Measurements from ENCODE around the gene TIPARP.

The TIPARP gene

DNA sequence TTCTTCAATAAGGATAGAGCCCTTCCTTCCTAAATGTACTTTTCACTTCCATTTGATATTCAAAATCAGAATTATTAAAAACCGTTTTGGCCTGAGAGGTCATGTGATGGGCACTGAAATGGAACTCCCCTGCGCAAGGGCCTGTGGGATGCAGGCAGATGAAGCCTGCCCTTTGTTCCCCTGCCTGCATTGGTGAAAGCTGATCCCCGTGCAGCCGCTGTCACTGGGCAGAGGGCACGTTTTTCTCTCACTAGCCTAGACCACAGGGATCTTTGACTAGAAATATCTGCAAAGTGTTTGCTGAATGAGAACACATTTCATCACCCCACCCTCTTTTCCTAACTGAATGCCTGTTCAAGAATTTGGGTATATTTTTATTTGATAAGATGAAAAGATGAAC is 74.9 kb downstream of the TIPARP start:
- Histone ChIP-seq H3K36me3 (replicated peaks) (no peaks in the 10 kb centered on the region), H3K4me3 (ENCODE audit: low read depth, low read length) (no peak overlapping the region), H3K27ac (peak overlapping the region; percentile 88), H3K27me3 (replicated peaks) (no peaks in the 10 kb centered on the region)
- DNase-seq: peak; percentile 54
- TF ChIP-seq, protein P1, sequence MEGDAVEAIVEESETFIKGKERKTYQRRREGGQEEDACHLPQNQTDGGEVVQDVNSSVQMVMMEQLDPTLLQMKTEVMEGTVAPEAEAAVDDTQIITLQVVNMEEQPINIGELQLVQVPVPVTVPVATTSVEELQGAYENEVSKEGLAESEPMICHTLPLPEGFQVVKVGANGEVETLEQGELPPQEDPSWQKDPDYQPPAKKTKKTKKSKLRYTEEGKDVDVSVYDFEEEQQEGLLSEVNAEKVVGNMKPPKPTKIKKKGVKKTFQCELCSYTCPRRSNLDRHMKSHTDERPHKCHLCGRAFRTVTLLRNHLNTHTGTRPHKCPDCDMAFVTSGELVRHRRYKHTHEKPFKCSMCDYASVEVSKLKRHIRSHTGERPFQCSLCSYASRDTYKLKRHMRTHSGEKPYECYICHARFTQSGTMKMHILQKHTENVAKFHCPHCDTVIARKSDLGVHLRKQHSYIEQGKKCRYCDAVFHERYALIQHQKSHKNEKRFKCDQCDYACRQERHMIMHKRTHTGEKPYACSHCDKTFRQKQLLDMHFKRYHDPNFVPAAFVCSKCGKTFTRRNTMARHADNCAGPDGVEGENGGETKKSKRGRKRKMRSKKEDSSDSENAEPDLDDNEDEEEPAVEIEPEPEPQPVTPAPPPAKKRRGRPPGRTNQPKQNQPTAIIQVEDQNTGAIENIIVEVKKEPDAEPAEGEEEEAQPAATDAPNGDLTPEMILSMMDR (IDR thresholded peaks at IDR 0.05; ENCODE audit: low read depth, low read length, missing control alignments): no peak
- in situ Hi-C loops (cut with HindIII; ENCODE audit: low pct_ligation_motif_present, low sequenced_read_pairs): no loop called here

DNA sequence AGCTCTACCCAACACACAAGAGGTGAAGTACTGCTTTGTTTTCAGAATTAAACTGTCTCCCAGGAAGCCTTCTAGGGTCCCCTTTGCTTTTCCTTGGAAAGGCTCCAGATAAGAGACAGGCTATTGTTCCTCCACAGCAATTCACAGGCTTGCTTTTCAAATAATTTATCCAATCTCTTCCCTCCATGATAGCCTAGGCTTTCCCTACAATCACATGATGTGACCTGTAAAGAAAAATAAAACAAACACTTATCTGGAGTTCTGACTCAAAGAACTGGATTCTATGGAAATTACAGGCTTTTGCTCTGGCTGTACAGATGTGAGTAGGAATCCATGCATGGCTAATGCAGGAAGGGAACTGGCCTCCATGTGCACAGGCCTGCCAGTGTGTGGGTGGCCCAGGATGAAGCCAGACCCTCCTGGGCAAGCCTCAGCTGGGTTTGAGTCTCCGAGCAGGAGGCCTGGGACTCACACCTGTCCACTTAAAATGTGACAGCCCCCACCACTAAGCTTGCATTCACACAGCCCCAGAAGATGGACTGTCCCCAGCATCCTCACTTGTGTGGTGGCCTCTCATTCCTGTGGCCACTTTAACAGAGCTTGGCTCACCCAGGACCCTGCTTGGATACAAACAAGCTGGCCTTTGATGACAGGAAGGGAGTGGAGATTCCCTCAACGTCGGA is 75.9 kb downstream of the TIPARP start:
- TF ChIP-seq, protein P1 (IDR thresholded peaks at IDR 0.05; ENCODE audit: low read depth, low read length, missing control alignments): no peak
- H3K27ac ChIP-seq: peak overlapping the region; percentile 88
- no peak overlapping the region for H3K4me3 ChIP-seq (ENCODE audit: low read depth, low read length)
- no peaks in the 10 kb centered on the region for H3K27me3 ChIP-seq (replicated peaks)
- H3K36me3 ChIP-seq (replicated peaks): no peaks in the 10 kb centered on the region
- DNase-seq: peak; percentile 25
- in situ Hi-C loops (cut with HindIII; ENCODE audit: low pct_ligation_motif_present, low sequenced_read_pairs): no loop called here

DNA sequence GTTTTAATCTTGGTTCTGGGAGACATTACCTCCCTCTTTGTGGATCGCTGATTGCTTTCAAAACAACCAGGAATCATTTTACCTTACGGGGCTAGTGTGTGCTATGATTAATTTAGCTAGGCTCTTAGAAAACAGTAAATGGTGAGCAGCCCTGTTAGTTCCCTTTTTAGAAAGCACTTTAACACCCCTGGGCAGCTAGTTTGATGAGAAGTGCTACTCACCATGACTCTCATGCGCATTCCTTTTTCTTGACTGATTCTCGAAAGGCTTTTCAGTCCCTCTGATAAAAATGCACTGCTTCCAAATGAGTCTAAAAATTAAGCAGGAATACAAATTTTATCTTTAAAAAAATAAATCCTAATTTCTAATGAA is 76.5 kb downstream of the TIPARP start:
- Histone ChIP-seq H3K36me3 (replicated peaks) (no peaks in the 10 kb centered on the region), H3K27ac (peak overlapping the region; percentile 88), H3K27me3 (replicated peaks) (no peaks in the 10 kb centered on the region), H3K4me3 (ENCODE audit: low read depth, low read length) (no peak overlapping the region)
- TF ChIP-seq, protein P1 (IDR thresholded peaks at IDR 0.05; ENCODE audit: low read depth, low read length, missing control alignments): no peak
- in situ Hi-C loops (cut with HindIII; ENCODE audit: low pct_ligation_motif_present, low sequenced_read_pairs): no loop called here
- peak; percentile 51 for DNase-seq

DNA sequence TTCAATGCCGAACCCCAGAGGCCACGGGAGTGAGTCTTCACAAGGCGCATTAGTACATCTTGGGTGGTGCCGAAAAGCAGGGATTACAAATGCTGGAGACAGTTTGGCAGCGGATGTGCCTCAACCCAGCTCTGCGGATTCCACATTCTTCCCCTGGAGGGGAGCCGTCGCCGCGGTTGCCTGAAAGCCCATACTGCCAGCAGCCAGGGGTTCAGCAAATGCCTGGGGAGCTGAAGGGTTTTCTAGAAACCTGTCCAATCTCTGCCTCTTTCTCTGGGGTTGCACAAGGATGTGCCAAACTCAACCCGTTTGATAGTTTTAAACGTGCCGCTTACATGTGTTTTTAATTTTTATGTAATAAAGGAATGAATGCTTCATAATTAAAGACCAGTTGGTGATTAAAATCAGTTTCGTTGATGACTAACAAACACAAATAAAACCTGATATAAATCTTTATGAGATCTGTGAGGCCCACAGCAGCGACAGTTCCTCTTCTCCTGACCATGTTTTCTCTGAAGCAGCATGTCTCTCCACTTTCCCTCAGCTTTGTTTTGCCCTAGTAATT is 77.2 kb downstream of the TIPARP start:
- TF ChIP-seq, protein P1 (IDR thresholded peaks at IDR 0.05; ENCODE audit: low read depth, low read length, missing control alignments): peak; percentile 42
- peak; percentile 88 for DNase-seq
- no peaks in the 10 kb centered on the region for H3K36me3 ChIP-seq (replicated peaks)
- H3K27ac ChIP-seq: peak overlapping the region; percentile 88
- no peaks in the 10 kb centered on the region for H3K27me3 ChIP-seq (replicated peaks)
- in situ Hi-C loops (cut with HindIII; ENCODE audit: low pct_ligation_motif_present, low sequenced_read_pairs): no loop called here
- no peak overlapping the region for H3K4me3 ChIP-seq (ENCODE audit: low read depth, low read length)

Measured in brain microvascular endothelial cell (primary cell).